ENCODE measurements around the gene STAG1. TPM values are rescaled to one million over a fixed set of nuclear protein-coding genes. Genes with fewer than 3 reads are reported as not detected.
A peak's percentile ranks its signal among the peaks of the same experiment; 100 is the strongest.

The STAG1 gene
- total and polyA plus RNA-seq, 2 of the 13 experiments (the other 11 are each of a cell fraction or from before 2014, with no cell fraction given), result 6.2 to 25.9 TPM

DNA sequence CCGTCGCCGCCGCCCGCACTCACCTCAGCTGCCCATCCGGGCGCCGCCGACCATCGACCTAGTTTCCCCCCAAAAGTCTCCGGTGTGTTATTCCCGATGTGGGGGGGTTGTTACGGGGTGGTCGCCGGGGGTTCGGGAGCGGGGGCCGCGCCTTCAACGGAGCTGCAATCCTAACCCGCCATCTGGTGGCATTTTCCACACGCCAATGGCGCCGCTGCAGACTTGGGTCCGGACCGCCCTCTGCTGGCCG, at the start of gene STAG1 (continued):
- TF ChIP-seq, protein P1, sequence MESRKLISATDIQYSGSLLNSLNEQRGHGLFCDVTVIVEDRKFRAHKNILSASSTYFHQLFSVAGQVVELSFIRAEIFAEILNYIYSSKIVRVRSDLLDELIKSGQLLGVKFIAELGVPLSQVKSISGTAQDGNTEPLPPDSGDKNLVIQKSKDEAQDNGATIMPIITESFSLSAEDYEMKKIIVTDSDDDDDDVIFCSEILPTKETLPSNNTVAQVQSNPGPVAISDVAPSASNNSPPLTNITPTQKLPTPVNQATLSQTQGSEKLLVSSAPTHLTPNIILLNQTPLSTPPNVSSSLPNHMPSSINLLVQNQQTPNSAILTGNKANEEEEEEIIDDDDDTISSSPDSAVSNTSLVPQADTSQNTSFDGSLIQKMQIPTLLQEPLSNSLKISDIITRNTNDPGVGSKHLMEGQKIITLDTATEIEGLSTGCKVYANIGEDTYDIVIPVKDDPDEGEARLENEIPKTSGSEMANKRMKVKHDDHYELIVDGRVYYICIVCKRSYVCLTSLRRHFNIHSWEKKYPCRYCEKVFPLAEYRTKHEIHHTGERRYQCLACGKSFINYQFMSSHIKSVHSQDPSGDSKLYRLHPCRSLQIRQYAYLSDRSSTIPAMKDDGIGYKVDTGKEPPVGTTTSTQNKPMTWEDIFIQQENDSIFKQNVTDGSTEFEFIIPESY (CRISPR knock-in tag; IDR thresholded peaks at IDR 0.05), result no peak
- no peak for TF ChIP-seq ASH2L (IDR thresholded peaks at IDR 0.05; ENCODE audit: insufficient read length, low read depth, low read length)
- TF ChIP-seq ATF7 (IDR thresholded peaks at IDR 0.05), result no peak
- TF ChIP-seq ATF7 (CRISPR knock-in tag; IDR thresholded peaks at IDR 0.05), result no peak
- peak; percentile 76 for TF ChIP-seq SKI (IDR thresholded peaks at IDR 0.05; ENCODE audit: partially characterized antibody)
- TF ChIP-seq, protein P2, sequence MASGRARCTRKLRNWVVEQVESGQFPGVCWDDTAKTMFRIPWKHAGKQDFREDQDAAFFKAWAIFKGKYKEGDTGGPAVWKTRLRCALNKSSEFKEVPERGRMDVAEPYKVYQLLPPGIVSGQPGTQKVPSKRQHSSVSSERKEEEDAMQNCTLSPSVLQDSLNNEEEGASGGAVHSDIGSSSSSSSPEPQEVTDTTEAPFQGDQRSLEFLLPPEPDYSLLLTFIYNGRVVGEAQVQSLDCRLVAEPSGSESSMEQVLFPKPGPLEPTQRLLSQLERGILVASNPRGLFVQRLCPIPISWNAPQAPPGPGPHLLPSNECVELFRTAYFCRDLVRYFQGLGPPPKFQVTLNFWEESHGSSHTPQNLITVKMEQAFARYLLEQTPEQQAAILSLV (CRISPR knock-in tag; IDR thresholded peaks at IDR 0.05; ENCODE audit: borderline replicate concordance), result no peak
- TF ChIP-seq MEF2D (CRISPR knock-in tag; IDR thresholded peaks at IDR 0.05), result 0 out of 2 replicates have a peak, but pooled peaks have one; percentile 41
- TF ChIP-seq, protein P3, sequence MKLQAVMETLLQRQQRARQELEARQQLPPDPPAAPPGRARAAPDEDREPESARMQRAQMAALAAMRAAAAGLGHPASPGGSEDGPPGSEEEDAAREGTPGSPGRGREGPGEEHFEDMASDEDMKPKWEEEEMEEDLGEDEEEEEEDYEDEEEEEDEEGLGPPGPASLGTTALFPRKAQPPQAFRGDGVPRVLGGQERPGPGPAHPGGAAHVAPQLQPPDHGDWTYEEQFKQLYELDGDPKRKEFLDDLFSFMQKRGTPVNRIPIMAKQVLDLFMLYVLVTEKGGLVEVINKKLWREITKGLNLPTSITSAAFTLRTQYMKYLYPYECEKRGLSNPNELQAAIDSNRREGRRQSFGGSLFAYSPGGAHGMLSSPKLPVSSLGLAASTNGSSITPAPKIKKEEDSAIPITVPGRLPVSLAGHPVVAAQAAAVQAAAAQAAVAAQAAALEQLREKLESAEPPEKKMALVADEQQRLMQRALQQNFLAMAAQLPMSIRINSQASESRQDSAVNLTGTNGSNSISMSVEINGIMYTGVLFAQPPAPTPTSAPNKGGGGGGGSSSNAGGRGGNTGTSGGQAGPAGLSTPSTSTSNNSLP (IDR thresholded peaks at IDR 0.05; ENCODE audit: low read depth, low read length), result no peak; the same call in 1 of the 2 replicates
- TF ChIP-seq KLF6 (CRISPR knock-in tag; IDR thresholded peaks at IDR 0.05), result peak; percentile 47; the same call in 1 of the 2 replicates
- 0 out of 4 replicates have a peak, but pooled peaks of 1 of the 2 experiments have one; percentile 4 for TF ChIP-seq POLR2A (IDR thresholded peaks at IDR 0.05; ENCODE audit: insufficient read depth in 1 of 2, low read depth in 2 of 2, low read length in 2 of 2)
- no peak for TF ChIP-seq ZNF841 (CRISPR knock-in tag; IDR thresholded peaks at IDR 0.05; ENCODE audit: borderline replicate concordance)
- no peak for TF ChIP-seq ZNF777 (CRISPR knock-in tag; IDR thresholded peaks at IDR 0.05)
- TF ChIP-seq TBX3 (IDR thresholded peaks at IDR 0.05; ENCODE audit: borderline replicate concordance), result peak; percentile 40; the same call in 1 of the 2 replicates
- no peak for TF ChIP-seq MEIS2 (CRISPR knock-in tag; IDR thresholded peaks at IDR 0.05)
- TF ChIP-seq LCORL (IDR thresholded peaks at IDR 0.05), result no peak
- TF ChIP-seq LCORL (CRISPR knock-in tag; IDR thresholded peaks at IDR 0.05), result no peak; the same call in 1 of the 2 replicates
- TF ChIP-seq GZF1 (CRISPR knock-in tag; IDR thresholded peaks at IDR 0.05), result no peak
- TF ChIP-seq ZNF251 (CRISPR knock-in tag; IDR thresholded peaks at IDR 0.05), result no peak
- TF ChIP-seq, protein P4, sequence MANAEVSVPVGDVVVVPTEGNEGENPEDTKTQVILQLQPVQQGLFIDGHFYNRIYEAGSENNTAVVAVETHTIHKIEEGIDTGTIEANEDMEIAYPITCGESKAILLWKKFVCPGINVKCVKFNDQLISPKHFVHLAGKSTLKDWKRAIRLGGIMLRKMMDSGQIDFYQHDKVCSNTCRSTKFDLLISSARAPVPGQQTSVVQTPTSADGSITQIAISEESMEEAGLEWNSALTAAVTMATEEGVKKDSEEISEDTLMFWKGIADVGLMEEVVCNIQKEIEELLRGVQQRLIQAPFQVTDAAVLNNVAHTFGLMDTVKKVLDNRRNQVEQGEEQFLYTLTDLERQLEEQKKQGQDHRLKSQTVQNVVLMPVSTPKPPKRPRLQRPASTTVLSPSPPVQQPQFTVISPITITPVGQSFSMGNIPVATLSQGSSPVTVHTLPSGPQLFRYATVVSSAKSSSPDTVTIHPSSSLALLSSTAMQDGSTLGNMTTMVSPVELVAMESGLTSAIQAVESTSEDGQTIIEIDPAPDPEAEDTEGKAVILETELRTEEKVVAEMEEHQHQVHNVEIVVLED (CRISPR knock-in tag; IDR thresholded peaks at IDR 0.05; ENCODE audit: borderline replicate concordance), result no peak
- TF ChIP-seq NFYC (CRISPR knock-in tag; IDR thresholded peaks at IDR 0.05), result no peak
- TF ChIP-seq, protein P5, sequence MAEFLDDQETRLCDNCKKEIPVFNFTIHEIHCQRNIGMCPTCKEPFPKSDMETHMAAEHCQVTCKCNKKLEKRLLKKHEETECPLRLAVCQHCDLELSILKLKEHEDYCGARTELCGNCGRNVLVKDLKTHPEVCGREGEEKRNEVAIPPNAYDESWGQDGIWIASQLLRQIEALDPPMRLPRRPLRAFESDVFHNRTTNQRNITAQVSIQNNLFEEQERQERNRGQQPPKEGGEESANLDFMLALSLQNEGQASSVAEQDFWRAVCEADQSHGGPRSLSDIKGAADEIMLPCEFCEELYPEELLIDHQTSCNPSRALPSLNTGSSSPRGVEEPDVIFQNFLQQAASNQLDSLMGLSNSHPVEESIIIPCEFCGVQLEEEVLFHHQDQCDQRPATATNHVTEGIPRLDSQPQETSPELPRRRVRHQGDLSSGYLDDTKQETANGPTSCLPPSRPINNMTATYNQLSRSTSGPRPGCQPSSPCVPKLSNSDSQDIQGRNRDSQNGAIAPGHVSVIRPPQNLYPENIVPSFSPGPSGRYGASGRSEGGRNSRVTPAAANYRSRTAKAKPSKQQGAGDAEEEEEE (CRISPR knock-in tag; IDR thresholded peaks at IDR 0.05; ENCODE audit: borderline replicate concordance), result no peak
- TF ChIP-seq NFIC (IDR thresholded peaks at IDR 0.05; ENCODE audit: low read length), result no peak
- TF ChIP-seq SP140L (CRISPR knock-in tag; IDR thresholded peaks at IDR 0.05; ENCODE audit: borderline replicate concordance), result no peak
- no peak; the same call in 1 of the 2 replicates for TF ChIP-seq ELF1 (CRISPR knock-in tag; IDR thresholded peaks at IDR 0.05)

Measured in HepG2 (cell line).